Measurements from ENCODE around the gene NGRN.
A peak's percentile ranks its signal among the peaks of the same experiment; 100 is the strongest.
"Not testable (repeated sequence)": the region's sequence is repeated elsewhere in the genome, so short reads cannot be mapped to it uniquely, and the experiment has no call there.

Gene NGRN

GRCh38 chr15:90232941-90233386 is 32.5 kb upstream of the NGRN start:
- in situ Hi-C loops (cut with HindIII; ENCODE audit: low pct_ligation_motif_present, low pct_unique_long_range_greater_than_20kb, low sequenced_read_pairs) = no loop called here
- DNase-seq = no peak

GRCh38 chr15:90233387-90234095 is 31.9 kb upstream of the NGRN start, which contains the start of gene CIB1:
CIB1 (minus strand) TSS chr15:90233941; CDS start chr15:90233885, 56 bp downstream.
- in situ Hi-C loops (cut with HindIII; ENCODE audit: low pct_ligation_motif_present, low pct_unique_long_range_greater_than_20kb, low sequenced_read_pairs) = no loop called here
- DNase-seq = peak; percentile 94

- DNase-seq = peak; percentile 29
- in situ Hi-C loops (cut with HindIII; ENCODE audit: low pct_ligation_motif_present, low pct_unique_long_range_greater_than_20kb, low sequenced_read_pairs) = no loop called here
Measured at GRCh38 chr15:90234096-90234988, 31.1 kb upstream of the NGRN start, which contains the start of gene GDPGP1. GDPGP1 (plus strand) TSS chr15:90234209; CDS start chr15:90240909, 6,700 bp downstream.

- in situ Hi-C loops (cut with HindIII; ENCODE audit: low pct_ligation_motif_present, low pct_unique_long_range_greater_than_20kb, low sequenced_read_pairs) = no loop called here
- DNase-seq = no peak
Measured at GRCh38 chr15:90239371-90239770, 26.1 kb upstream of the NGRN start.

GRCh38 chr15:90240856-90241255 is 24.6 kb upstream of the NGRN start:
- in situ Hi-C loops (cut with HindIII; ENCODE audit: low pct_ligation_motif_present, low pct_unique_long_range_greater_than_20kb, low sequenced_read_pairs) = no loop called here
- no peak for DNase-seq

- in situ Hi-C loops (cut with HindIII; ENCODE audit: low pct_ligation_motif_present, low pct_unique_long_range_greater_than_20kb, low sequenced_read_pairs) = no loop called here
- no peak for DNase-seq
Measured at GRCh38 chr15:90241343-90242192, 23.9 kb upstream of the NGRN start.

GRCh38 chr15:90243943-90244639 is 21.4 kb upstream of the NGRN start:
- no peak for DNase-seq
- in situ Hi-C loops (cut with HindIII; ENCODE audit: low pct_ligation_motif_present, low pct_unique_long_range_greater_than_20kb, low sequenced_read_pairs) = no loop called here

- no peak for DNase-seq
- in situ Hi-C loops (cut with HindIII; ENCODE audit: low pct_ligation_motif_present, low pct_unique_long_range_greater_than_20kb, low sequenced_read_pairs) = no loop called here
Measured at GRCh38 chr15:90248789-90249202, 16.7 kb upstream of the NGRN start.

GRCh38 chr15:90249203-90249863 is 16.1 kb upstream of the NGRN start, which contains the start of gene TTLL13:
TTLL13 (plus strand) TSS chr15:90249556; CDS start chr15:90250631, 1,075 bp downstream.
- in situ Hi-C loops (cut with HindIII; ENCODE audit: low pct_ligation_motif_present, low pct_unique_long_range_greater_than_20kb, low sequenced_read_pairs) = no loop called here
- DNase-seq = peak; percentile 82

- no peak for DNase-seq
- in situ Hi-C loops (cut with HindIII; ENCODE audit: low pct_ligation_motif_present, low pct_unique_long_range_greater_than_20kb, low sequenced_read_pairs) = no loop called here
Measured at GRCh38 chr15:90257776-90258175, 7.7 kb upstream of the NGRN start.

- DNase-seq = no peak
- in situ Hi-C loops (cut with HindIII; ENCODE audit: low pct_ligation_motif_present, low pct_unique_long_range_greater_than_20kb, low sequenced_read_pairs) = no loop called here
Measured at GRCh38 chr15:90259524-90259923, 5.9 kb upstream of the NGRN start.

- DNase-seq; in situ Hi-C loops (cut with HindIII; ENCODE audit: low pct_ligation_motif_present, low pct_unique_long_range_greater_than_20kb, low sequenced_read_pairs): not testable (repeated sequence)
Measured at GRCh38 chr15:90260731-90261130, 4.7 kb upstream of the NGRN start.

GRCh38 chr15:90261811-90262210 is 3.7 kb upstream of the NGRN start:
- DNase-seq = peak; percentile 6
- in situ Hi-C loops (cut with HindIII; ENCODE audit: low pct_ligation_motif_present, low pct_unique_long_range_greater_than_20kb, low sequenced_read_pairs) = no loop called here

- in situ Hi-C loops (cut with HindIII; ENCODE audit: low pct_ligation_motif_present, low pct_unique_long_range_greater_than_20kb, low sequenced_read_pairs) = no loop called here
- DNase-seq = no peak
Measured at GRCh38 chr15:90262426-90262825, 3.0 kb upstream of the NGRN start.

- peak; percentile 41 for DNase-seq
- in situ Hi-C loops (cut with HindIII; ENCODE audit: low pct_ligation_motif_present, low pct_unique_long_range_greater_than_20kb, low sequenced_read_pairs) = no loop called here
Measured at GRCh38 chr15:90264671-90265070, 801 bp upstream of the NGRN start.

GRCh38 chr15:90266061-90266431 is 574 bp downstream of the NGRN start:
- DNase-seq = peak; percentile 40

GRCh38 chr15:90266485-90266884 is 1.0 kb downstream of the NGRN start:
- peak; percentile 4 for DNase-seq
- in situ Hi-C loops (cut with HindIII; ENCODE audit: low pct_ligation_motif_present, low pct_unique_long_range_greater_than_20kb, low sequenced_read_pairs) = no loop called here

More at GRCh38 chr15:90266061-90266431, 574 bp downstream of the NGRN start:
- in situ Hi-C loops (cut with HindIII; ENCODE audit: low pct_ligation_motif_present, low pct_unique_long_range_greater_than_20kb, low sequenced_read_pairs) = no loop called here

All from ACHN (cell line).